NCI-H2107 treated with DMSO at 0.1 percent for 48 hours (cell line): Measurements from ENCODE around the gene ACBD6.

Source experiments
- DNase-seq: peaks from one replicate; lab custom pipeline; 2025; ENCODE audit not compliant: unreplicated experiment; lab: John Stamatoyannopoulos, UW

The ACBD6 gene

DNA sequence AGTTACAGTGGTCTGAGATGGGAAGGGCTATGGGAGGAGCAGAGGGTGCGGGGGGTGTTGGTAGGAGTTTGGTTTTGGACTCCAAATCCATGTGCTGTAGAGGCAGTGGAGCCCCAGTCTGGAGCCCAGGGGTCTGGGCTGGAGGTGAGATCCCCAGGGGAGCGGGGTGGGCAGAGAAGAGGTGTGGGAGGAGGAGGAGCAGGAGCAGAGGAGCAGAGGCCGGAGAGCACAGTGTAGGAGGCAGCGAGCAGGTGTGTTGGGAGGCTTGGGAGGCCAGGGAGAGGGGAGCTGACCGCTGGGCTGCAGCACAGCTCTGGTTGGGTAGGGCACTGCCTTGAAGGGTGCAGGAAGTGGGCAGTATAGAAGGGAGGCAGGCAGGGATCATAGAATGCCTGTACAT is 243.4 kb downstream of the ACBD6 start:
- no peak for DNase-seq

DNA sequence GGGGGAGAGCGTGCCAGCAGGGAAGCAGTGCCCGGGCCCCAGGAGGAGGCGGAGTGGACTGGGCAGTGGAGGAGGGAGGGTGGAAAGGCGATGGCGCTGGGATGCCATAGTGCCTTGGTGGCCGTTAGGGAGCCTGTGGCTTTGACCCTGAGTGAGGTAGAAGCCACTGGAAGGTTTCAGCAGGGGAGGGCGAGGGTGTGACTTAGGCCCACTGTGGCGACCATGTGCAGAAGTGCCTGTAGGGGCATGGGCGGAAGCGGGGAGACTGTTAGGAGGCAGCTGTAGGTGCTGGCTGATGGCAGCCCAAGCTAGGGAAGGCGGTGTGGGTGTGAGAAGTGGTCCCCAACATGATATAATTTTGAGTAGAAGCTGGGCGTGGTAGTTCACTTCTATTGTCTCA is 244.1 kb downstream of the ACBD6 start:
- no peak for DNase-seq

DNA sequence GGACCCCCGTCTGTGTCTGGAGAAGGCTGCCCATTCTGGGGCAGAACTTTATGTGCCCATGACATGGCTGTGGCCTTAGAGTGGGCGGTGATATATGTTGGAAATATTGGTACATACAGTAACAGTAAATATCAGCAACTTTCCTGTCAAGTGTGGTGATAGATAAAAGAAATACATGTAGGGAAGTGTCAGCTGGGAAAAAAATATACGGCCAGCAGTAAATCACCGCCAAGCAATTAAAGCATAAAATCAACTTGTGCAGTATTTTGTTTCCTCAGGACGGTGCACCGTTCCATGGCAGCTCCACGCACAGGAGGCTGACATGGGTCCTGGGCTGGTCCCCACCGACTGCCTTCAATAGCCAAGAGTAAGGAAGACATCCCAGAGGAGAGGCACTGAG is 244.9 kb downstream of the ACBD6 start:
- no peak for DNase-seq

DNA sequence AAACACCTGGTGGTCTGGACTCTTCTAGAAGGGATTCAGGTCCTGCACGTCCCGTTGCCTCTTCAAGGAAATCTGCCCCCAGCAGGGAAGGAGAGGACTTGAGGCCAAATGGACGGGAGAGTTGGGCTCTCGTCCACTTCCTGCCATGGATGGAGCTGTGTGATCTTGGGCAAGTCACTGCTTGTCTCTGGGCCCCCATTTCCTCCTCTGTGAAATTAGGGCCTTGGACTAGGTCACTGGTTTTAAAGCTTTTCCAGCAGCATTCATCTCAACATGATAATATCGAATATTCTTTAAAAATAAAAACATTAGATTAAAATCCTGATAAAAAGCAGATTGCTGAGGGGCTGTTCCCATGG is 245.4 kb downstream of the ACBD6 start:
- DNase-seq = no peak

DNA sequence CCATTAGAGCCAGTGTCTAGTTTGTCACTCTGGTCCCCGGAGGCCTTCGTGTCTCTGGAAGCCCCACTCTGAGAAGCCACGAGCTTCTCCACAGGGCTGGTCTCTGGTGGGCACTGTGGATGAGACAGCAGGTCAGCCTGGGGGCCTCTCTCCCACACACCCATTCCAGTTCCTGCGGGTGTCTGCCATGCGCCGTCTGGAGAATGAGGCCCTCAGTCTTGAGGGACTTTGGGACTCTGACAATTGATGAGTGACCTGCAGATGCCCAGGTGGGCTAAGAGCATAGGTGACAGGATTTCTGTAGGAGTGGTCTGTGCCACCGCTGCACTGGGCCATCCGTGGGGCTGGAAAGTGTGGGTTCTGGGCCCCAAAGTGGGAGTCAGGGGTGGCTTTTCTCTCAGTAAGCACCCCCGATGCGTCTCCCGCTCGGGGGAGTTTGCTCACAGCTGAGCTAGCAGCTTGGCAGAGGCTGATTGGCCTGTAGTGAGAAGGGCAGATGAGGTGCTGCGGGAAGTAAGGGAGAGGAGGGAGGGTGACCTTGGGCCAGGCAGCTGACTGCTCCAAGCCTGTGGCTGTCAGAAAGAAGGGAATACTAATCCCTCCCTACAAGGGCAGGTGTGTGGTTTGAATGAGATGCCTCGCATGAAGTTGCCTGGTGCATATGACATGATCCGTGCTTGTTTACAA is 245.9 kb downstream of the ACBD6 start:
- DNase-seq = peak; percentile 36

DNA sequence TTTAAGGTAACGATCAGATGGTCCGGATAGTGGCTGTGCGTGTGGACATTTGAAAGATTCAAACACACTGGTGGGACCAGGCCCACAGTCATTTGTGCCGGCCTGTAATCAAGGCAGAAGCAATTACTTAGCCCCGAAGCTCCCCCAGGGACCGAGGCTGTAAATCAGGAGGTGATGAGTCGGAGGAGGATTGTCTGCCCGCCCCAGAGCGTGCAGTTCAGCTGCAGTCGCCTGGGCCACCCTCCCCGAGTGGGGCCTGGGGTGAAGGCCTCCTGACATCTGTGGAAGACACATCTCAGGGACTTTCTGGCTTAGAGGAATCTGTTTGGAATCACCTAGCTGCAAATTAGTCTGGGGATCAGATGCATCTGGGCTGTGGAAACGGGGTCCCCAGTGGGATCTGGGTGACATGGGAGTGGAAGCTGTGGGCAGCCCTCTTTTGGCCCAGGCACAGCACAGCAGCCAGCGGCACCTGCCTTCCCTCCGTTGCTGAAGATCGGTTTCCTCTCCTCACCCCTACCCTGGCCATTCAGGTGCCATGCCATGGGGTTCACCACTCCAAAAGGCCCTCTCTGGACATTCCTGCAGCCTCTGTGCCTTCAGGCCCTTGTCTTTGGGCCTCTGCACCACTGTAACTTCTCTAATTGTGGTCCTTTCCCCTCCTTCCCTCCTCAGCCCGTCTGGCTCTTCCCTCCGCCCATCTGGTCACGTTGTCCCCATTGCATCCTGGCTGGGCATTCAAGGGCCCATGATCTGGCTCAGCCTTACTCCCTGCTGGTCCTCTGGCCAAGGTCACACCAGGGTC is 246.6 kb downstream of the ACBD6 start:
- DNase-seq = no peak

DNA sequence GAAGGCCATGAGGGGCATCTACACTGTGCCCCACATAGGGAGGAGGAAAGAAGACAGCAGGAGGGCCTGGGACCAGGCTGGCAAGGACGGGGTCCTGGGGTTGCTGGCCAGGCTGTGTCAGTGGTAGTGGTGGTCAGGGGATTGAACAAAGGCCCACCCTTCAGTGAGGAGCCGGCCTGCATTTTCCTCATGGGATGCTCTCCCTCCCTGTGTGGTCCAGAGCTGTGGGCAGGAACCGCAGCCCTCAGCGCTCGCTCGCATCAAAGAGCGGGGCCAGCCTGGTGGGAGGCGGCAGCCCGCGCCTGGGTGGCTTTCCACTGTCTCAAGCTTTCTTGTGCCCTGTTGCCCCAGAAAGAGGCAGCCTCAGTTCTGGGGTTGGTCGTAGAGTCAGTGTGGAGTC is 247.5 kb downstream of the ACBD6 start:
- no peak for DNase-seq

DNA sequence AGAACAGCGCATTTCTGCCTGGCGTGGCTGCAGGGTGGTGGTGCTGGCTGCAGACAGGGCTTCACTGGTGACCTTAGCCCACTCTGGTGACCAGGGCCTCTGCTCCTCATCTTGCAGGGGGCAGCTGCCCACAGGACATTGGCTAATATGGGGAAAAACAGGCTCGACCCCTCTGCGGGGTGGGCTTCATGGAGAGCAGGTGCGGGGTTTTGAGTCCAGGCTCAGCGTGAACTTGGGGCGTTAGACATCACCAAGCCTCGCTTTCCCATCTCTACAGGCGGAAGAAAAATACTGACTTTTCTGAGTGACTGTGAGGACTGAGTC is 247.9 kb downstream of the ACBD6 start:
- DNase-seq = no peak

DNA sequence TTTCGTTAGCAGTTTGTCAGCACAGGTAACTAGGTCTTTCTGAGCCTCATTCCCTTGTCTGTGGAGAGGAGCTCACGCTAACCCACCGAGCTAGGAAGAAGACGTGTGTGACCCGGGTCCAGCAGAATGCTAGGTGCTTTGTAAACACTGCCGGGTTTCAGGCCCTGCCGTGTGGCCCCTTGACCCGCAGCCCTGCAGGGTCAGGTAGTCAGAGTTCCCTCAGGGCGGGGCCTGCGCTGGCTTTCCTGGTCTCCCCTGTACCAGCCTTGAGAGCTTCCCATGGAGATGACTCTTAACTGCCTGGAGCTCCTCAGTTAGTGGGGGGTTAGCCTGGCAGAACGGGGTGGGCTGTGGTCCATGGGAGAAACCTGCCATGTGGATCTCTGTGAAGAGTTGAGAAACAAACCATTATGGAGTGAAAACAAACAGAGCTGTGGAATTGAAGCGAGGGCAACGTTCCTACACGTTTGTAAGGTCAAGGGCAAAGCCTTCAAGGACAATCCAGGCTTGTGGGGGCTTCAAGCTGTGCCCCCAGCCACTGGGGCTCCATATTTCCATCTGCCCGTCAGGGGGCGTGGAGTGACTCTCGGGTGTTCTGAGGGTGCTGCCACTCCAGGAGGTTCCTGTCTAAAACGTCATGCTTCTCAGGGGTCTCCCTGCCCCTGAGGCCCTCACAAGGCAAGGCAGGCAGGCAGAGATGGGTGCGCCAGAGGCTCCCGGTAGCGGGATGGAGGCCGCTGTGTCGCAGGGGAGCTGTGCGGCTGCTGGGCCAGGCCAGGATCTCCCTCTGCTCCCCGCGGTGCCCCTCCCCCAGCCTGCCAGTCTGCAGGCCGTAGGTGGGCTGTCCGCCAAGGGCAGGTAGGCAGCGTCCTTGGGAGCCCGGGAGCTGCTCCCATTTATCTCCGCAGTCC is 248.5 kb downstream of the ACBD6 start:
- DNase-seq = no peak

DNA sequence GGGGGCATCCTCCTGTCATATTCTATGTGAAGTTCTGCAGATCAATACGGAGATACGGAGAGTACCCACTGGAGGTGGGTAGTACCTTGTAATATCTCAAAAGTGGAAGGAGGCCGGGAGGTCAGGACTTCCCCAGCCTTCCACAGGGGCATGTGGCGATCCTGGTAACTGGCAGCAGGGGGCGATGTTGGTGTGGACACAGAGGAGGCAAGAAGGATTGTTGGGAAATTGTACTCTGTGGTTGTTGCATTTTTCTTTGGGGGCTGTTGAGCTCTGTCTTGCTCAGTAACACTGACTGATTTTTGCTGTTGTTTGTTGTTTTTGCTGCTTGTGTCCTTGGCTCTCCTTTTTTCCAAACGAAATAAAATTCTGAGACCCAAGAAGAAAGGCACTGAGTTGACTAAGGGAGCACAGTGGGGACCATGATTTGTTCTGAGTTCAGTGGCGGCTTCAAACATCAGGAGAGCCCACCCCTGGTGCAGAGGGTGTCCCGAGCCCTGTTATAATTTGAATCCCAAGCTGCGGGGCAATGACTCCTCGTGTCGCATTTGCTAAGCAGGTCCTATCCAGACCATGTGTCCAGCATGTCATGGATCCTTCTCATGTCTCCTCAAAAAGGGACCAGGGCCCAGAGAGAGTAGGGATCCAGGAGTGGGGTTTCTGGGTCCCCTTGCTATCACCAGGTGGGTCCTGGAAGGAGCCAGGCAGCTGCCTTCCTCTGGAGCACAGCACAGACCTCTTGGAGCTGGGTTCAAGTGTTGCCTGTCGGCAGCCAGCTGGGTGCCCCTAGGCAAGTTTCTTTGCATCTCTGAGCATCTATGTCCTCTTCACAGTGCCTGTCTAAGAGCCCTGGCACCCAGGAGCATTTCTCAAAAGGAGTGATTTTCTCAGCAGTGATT is 249.5 kb downstream of the ACBD6 start:
- DNase-seq = peak; percentile 24

DNA sequence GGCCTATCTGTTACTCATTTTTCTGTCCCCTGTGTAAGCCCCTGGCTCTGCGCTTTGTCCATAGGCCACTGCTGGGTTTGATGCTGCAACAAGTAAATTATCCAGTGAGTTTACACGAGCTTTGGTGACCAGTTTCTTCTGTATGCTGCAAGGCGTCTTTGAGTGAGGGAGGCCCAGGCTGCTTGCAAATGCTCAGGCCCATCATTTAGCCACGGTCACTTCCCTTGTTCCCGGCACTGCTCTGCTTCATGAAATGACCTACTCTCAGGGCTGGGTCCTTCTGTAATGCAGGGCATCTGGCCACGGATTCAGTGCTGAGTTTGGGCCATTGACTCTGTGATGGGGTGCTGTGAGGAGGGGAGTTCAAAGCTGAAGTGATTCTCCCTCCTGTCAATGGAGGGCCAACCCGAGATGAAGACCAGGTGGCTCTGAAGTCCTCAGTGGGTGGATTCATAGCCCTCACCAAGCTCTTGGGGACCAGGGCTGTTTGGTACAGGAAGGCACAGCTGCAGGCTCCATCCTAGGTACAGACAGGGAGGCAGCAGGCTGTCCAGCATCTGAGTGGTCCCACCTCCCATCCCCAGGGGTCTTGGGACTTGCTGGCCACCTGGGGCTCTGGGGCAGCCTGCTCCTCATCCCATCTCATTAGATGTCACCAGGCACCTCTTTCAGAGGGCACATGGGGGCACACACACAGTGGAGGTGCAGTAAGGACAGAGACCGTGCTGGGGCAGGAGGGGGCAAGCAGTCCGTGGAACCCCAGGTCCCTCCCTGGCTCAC is 250.7 kb downstream of the ACBD6 start:
- DNase-seq = no peak

DNA sequence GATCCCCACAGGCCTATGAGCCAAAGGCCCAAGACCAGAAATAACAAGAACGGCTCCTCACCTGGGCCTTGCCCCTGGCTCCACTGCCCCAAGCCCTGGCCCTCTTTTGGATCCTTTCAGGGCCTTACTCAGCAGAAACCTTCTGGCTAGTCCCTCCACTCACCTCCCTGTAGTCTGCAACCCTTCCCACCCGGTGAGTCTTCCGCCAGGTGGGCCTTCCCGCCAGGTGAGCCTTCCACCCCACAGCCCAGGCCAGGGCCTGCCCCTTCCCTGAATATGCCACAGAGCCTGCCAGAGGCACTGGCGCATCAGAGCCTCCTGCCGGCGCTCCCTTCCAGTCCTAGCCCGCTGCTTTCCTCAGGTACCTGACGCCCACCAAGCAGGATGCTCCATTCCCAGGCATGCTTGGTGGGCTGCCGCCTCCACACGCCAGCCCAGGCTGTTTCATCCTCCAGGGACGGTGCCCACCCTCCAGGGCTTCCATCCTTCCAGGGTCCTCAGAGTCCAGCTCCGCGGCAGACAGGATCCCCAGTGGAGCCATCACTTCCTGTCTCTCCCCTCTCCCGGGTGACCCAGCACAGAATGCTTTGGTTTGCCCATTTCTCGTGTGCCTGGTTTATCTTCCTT is 251.4 kb downstream of the ACBD6 start:
- no peak for DNase-seq

DNA sequence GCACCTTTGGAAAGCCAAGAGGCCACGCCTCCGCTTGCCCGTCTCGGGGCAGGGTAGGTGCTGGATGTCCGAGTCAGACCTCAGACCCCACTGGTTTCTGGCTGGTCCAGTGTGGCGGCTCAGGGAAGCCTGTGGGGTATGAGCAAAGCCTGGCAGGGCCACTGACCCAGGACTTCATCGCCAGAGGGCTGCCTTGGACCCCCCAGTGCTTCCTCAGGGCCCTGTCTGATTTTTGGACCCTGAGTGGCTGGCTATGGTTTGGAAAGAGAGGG is 251.9 kb downstream of the ACBD6 start:
- DNase-seq = no peak

DNA sequence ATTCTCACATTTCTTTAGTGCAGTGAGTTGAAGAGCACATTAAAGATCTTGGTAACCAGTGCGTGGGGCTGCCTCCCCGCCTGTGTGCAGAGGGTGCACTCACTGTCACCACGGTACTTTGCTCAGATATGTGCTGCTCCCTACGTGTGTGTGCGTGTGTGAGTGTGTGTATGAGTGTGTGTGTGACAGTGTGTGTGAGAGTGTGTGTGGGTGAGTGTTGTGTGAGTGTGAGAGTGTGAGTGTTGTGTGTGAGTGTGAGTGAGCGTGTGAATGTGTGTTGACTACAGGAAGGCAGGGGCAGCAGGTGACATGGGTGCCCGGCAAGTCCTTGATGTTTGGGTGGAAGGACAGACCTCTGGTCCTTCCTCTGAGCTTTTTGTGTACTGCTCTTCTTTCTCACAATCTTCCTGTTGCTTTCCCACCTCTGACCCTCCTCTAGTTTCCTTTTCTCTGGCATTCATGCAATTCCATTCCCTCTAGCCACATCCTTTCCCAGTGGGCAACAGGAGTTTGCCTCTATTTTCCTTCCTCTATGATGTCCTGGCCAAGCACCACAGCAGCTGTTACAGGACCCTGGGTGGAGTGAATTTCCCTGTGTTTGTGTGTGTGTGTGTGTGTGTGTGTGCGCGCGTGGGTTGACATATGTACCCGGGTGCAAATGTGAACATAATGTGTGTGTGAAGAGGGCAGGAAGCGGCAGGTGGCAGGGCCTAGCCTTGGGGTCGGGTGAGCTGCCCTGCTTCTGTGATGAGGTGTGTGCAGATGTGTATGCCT is 252.5 kb downstream of the ACBD6 start:
- no peak for DNase-seq

DNA sequence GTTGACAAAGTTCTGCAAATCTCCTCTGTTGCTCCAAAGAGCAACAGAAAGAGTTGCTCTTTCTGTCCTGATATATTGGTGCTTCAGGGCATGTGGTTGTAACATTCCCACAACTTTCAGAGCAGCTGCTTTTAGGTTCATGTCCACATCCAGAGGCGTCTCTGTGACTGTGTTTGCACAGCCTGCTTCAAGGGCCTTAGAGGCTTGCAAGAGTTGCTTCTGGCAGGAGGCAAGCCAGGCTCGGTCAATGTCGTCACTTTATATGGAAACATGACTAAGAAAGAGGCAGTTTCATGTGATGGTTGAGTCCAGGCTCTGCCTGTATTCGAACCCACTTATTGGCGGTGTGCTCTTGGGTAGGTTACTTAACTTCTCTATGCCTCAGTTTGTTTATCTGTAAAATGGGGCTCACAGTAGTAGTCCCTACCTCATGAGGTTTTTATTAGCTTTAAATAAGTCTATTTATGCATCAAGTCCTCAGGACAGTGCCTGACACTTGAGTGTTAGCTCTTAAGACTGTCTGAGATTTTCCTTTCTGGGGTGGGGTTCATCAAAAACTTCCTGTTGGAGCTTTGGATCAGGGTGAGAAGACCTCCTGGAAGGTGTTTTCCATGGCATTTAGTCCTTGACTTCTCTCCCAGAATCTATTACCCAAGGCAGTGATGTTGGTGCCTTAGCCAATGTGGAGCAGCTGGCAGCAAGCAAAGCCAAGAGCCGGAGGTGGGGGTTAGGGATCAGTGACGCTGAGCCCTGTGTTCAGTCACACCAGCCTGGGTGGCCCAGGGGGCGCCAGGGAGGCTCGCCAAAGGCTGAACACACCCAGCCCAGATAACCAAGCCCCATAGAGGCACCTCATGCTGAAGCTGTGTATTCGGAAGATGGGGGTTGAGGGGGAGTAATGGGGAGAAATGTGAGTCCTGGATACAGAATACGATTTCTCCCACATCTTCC is 253.4 kb downstream of the ACBD6 start:
- DNase-seq = no peak

DNA sequence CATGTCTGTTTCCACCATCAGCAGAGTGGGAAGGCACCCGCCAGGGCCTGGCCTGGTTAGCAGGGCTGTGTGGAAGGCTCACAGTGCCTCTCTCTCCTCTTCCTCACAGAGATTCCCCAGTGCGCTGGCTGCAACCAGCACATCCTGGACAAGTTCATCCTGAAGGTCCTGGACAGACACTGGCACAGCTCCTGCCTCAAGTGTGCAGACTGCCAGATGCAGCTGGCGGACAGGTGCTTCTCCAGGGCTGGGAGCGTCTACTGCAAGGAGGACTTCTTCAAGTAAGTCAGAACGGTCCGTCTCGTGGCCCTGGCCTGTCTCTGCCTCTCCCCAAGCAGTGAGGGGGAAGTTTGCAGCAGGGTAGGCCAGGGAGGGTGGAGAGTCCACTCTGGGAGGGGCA is 254.2 kb downstream of the ACBD6 start:
- no peak for DNase-seq

DNA sequence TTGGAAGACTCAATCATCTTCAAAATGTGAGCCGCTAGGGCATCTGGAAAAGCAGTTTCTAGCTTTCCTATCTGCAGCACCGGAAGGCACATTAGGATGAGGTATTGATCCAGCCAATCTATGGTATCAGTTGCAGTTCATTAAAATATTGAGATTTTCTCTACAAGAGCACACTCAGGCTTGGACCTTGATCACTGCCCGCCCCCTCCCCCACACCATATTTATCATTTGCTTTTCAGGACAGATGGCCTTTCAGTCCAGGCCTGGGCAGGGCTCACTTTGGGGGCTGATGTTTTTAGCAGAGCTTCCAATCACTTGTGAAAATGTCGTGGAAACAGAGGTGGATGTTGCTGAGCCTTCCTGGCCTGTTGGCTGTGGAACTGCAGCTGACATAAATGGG is 254.8 kb downstream of the ACBD6 start:
- no peak for DNase-seq

DNA sequence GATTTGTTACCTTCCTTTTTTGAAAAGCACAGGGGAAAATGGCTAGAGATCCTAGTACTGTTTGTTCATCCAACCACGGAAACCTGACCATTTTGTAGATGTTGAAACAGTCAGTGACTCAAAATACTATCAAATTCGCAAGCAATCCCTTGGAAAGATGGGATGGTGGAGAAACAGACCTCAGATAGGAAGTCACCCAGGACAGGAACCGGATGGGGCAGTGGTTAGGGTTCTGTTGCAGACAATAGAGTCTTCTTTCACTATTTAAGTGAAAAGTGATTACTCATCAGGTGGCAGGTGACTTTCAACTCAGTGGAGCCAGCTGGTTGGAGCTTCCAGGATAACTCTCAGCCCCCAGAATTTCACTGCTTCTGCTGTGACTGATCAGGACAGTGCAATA is 255.3 kb downstream of the ACBD6 start:
- no peak for DNase-seq
